Activated T-cell treated with anti-CD3 and anti-CD28 coated beads, Interleukin-2, amount 50 U/mL, for 4 hours (primary cell): ENCODE results near the gene FOXK1. TPM values are rescaled to one million over a fixed set of nuclear protein-coding genes. Genes with fewer than 3 reads are reported as not detected.

ENCODE experiments used
- ATAC-seq, 2 donors: fragments of 200-7000 bp; cut with Tn5 transposase; one replicate each; pipeline ENCODE4 v1.10.0; 2021
- DNase-seq: peaks from one replicate; pipeline ENCODE4 v3.0.0-alpha.2; 2020
- H3K27me3 Mint-ChIP-seq: one replicate; pipeline ENCODE4 v1.8.0; 2021; ENCODE audit warnings: low read depth, mixed read lengths
- H3K36me3 Mint-ChIP-seq: one replicate; pipeline ENCODE4 v1.8.0; 2022; ENCODE audit warnings: mixed read lengths; ENCODE audit not compliant: insufficient read depth
- H3K4me1 Mint-ChIP-seq: one replicate; pipeline ENCODE4 v1.8.0; 2021; ENCODE audit warnings: low read depth, mixed read lengths
- H3K4me3 Mint-ChIP-seq: one replicate; pipeline ENCODE4 v1.8.0; 2021; ENCODE audit warnings: mild to moderate bottlenecking, moderate library complexity, mixed read lengths
- H3K9me3 Mint-ChIP-seq: one replicate; pipeline ENCODE4 v1.8.0; 2021; ENCODE audit warnings: mixed read lengths
- total RNA-seq, 3 donors: library from RNA; stranded (reverse); gene quantifications; one replicate each; pipeline ENCODE4 v1.2.1, GENCODE V29; 2021

Gene FOXK1
- total RNA-seq, 3 donors from 2014 or later, result 46.6 to 47.9 (median 46.8) TPM

- no peak for ATAC-seq
- Mint-ChIP-seq H3K9me3 (no peaks in the 10 kb centered on the region), H3K27me3 (no peaks in the 10 kb centered on the region), H3K4me3 (peak overlapping the region; percentile 81), H3K36me3 (peaks cover 25% of the 10 kb centered on the region), H3K4me1 (peaks cover 69% of the 10 kb centered on the region)
- DNase-seq, result no peak
Observed at GRCh38 chr7:4745971-4746919, 64.2 kb downstream of the FOXK1 start.

- ATAC-seq (no peak), DNase-seq (no peak)
- no peaks in the 10 kb centered on the region for H3K9me3 Mint-ChIP-seq
- no peaks in the 10 kb centered on the region for H3K27me3 Mint-ChIP-seq
- H3K36me3 Mint-ChIP-seq, result peaks cover 20% of the 10 kb centered on the region
- no peak overlapping the region for H3K4me3 Mint-ChIP-seq
- peaks cover 65% of the 10 kb centered on the region for H3K4me1 Mint-ChIP-seq
Observed at GRCh38 chr7:4747013-4747412, 64.9 kb downstream of the FOXK1 start.

- Mint-ChIP-seq H3K4me3 (peak overlapping the region; percentile 5), H3K27me3 (no peaks in the 10 kb centered on the region), H3K4me1 (peaks cover 68% of the 10 kb centered on the region), H3K36me3 (peaks cover 16% of the 10 kb centered on the region), H3K9me3 (no peaks in the 10 kb centered on the region)
- no peak for ATAC-seq
- no peak for DNase-seq
Observed at GRCh38 chr7:4747746-4748145, 65.7 kb downstream of the FOXK1 start.

GRCh38 chr7:4748231-4748681 is 66.2 kb downstream of the FOXK1 start:
- Mint-ChIP-seq H3K4me3 (peak overlapping the region; percentile 5), H3K9me3 (no peaks in the 10 kb centered on the region), H3K4me1 (peaks cover 69% of the 10 kb centered on the region), H3K27me3 (no peaks in the 10 kb centered on the region), H3K36me3 (peaks cover 15% of the 10 kb centered on the region)
- DNase-seq, result no peak
- ATAC-seq, result peak in 1 of 2 donors; percentile 4

GRCh38 chr7:4749363-4749762 is 67.3 kb downstream of the FOXK1 start:
- no peak overlapping the region for H3K4me3 Mint-ChIP-seq
- H3K4me1 Mint-ChIP-seq, result peaks cover 65% of the 10 kb centered on the region
- no peaks in the 10 kb centered on the region for H3K9me3 Mint-ChIP-seq
- ATAC-seq, result no peak
- peaks cover 10% of the 10 kb centered on the region for H3K36me3 Mint-ChIP-seq
- H3K27me3 Mint-ChIP-seq, result no peaks in the 10 kb centered on the region
- no peak for DNase-seq

- ATAC-seq (no peak), DNase-seq (no peak)
- H3K36me3 Mint-ChIP-seq, result peaks cover 11% of the 10 kb centered on the region
- no peaks in the 10 kb centered on the region for H3K27me3 Mint-ChIP-seq
- no peaks in the 10 kb centered on the region for H3K9me3 Mint-ChIP-seq
- no peak overlapping the region for H3K4me3 Mint-ChIP-seq
- H3K4me1 Mint-ChIP-seq, result peaks cover 60% of the 10 kb centered on the region
Observed at GRCh38 chr7:4749798-4750197, 67.7 kb downstream of the FOXK1 start.

- no peaks in the 10 kb centered on the region for H3K9me3 Mint-ChIP-seq
- H3K4me1 Mint-ChIP-seq, result peaks cover 44% of the 10 kb centered on the region
- ATAC-seq (no peak), DNase-seq (no peak)
- H3K36me3 Mint-ChIP-seq, result peaks cover 12% of the 10 kb centered on the region
- H3K27me3 Mint-ChIP-seq, result no peaks in the 10 kb centered on the region
- no peak overlapping the region for H3K4me3 Mint-ChIP-seq
Observed at GRCh38 chr7:4751398-4751947, 69.4 kb downstream of the FOXK1 start.

GRCh38 chr7:4753598-4754432 is 71.7 kb downstream of the FOXK1 start:
- Mint-ChIP-seq H3K4me3 (no peak overlapping the region), H3K9me3 (no peaks in the 10 kb centered on the region), H3K4me1 (peaks cover 22% of the 10 kb centered on the region), H3K27me3 (no peaks in the 10 kb centered on the region), H3K36me3 (peaks cover 6% of the 10 kb centered on the region)
- ATAC-seq (peak; percentile 97 to 98), DNase-seq (peak; percentile 86)

GRCh38 chr7:4754433-4755010 is 72.4 kb downstream of the FOXK1 start:
- Mint-ChIP-seq H3K4me3 (no peak overlapping the region), H3K4me1 (peaks cover 16% of the 10 kb centered on the region), H3K36me3 (peaks cover 6% of the 10 kb centered on the region), H3K9me3 (no peaks in the 10 kb centered on the region), H3K27me3 (no peaks in the 10 kb centered on the region)
- DNase-seq (no peak), ATAC-seq (no peak)

GRCh38 chr7:4755045-4755444 is 73.0 kb downstream of the FOXK1 start:
- H3K4me1 Mint-ChIP-seq, result peaks cover 16% of the 10 kb centered on the region
- ATAC-seq (no peak), DNase-seq (no peak)
- peaks cover 8% of the 10 kb centered on the region for H3K36me3 Mint-ChIP-seq
- no peak overlapping the region for H3K4me3 Mint-ChIP-seq
- H3K27me3 Mint-ChIP-seq, result no peaks in the 10 kb centered on the region
- H3K9me3 Mint-ChIP-seq, result no peaks in the 10 kb centered on the region

GRCh38 chr7:4758111-4758510 is 76.0 kb downstream of the FOXK1 start:
- ATAC-seq (no peak), DNase-seq (no peak)
- Mint-ChIP-seq H3K9me3 (no peaks in the 10 kb centered on the region), H3K4me3 (no peak overlapping the region), H3K4me1 (peaks cover 8% of the 10 kb centered on the region), H3K36me3 (peaks cover 14% of the 10 kb centered on the region), H3K27me3 (no peaks in the 10 kb centered on the region)

- peaks cover 2% of the 10 kb centered on the region for H3K4me1 Mint-ChIP-seq
- H3K9me3 Mint-ChIP-seq, result no peaks in the 10 kb centered on the region
- no peak overlapping the region for H3K4me3 Mint-ChIP-seq
- no peaks in the 10 kb centered on the region for H3K27me3 Mint-ChIP-seq
- ATAC-seq (no peak), DNase-seq (no peak)
- H3K36me3 Mint-ChIP-seq, result peaks cover 14% of the 10 kb centered on the region
Observed at GRCh38 chr7:4758791-4759190, 76.7 kb downstream of the FOXK1 start.

GRCh38 chr7:4759211-4759610 is 77.1 kb downstream of the FOXK1 start:
- ATAC-seq (no peak), DNase-seq (no peak)
- H3K9me3 Mint-ChIP-seq, result no peaks in the 10 kb centered on the region
- no peaks in the 10 kb centered on the region for H3K27me3 Mint-ChIP-seq
- H3K4me1 Mint-ChIP-seq, result no peaks in the 10 kb centered on the region
- H3K4me3 Mint-ChIP-seq, result no peak overlapping the region
- H3K36me3 Mint-ChIP-seq, result peaks cover 14% of the 10 kb centered on the region

- no peak for DNase-seq
- no peaks in the 10 kb centered on the region for H3K9me3 Mint-ChIP-seq
- ATAC-seq, result no peak
- H3K4me3 Mint-ChIP-seq, result no peak overlapping the region
- H3K27me3 Mint-ChIP-seq, result no peaks in the 10 kb centered on the region
- no peaks in the 10 kb centered on the region for H3K4me1 Mint-ChIP-seq
- H3K36me3 Mint-ChIP-seq, result peaks cover 11% of the 10 kb centered on the region
Observed at GRCh38 chr7:4760952-4761351, 78.9 kb downstream of the FOXK1 start.
